ENCODE results near the gene MPV17L2.
"Not testable (repeated sequence)": the region's sequence is repeated elsewhere in the genome, so short reads cannot be mapped to it uniquely, and the experiment has no call there.

Gene MPV17L2

GRCh38 chr19:18206018-18206417 lies 13.0 kb downstream of the MPV17L2 start:
- H3K27ac ChIP-seq: no peak overlapping the region
- TF ChIP-seq CTCF (IDR thresholded peaks at IDR 0.05) (no peak), ZFX (IDR thresholded peaks at IDR 0.05; ENCODE audit: borderline replicate concordance) (no peak)

GRCh38 chr19:18208098-18208951 lies 15.3 kb downstream of the MPV17L2 start:
- no peak overlapping the region for H3K27ac ChIP-seq
- TF ChIP-seq ZFX (IDR thresholded peaks at IDR 0.05; ENCODE audit: borderline replicate concordance): no peak
- TF ChIP-seq CTCF (IDR thresholded peaks at IDR 0.05): peak; percentile 79

- not testable (repeated sequence) for H3K27ac ChIP-seq
Measured at GRCh38 chr19:18209912-18210311, 16.9 kb downstream of the MPV17L2 start.

GRCh38 chr19:18211683-18212082 lies 18.7 kb downstream of the MPV17L2 start:
- TF ChIP-seq ZFX (IDR thresholded peaks at IDR 0.05; ENCODE audit: borderline replicate concordance): no peak
- no peak for TF ChIP-seq CTCF (IDR thresholded peaks at IDR 0.05)
- H3K27ac ChIP-seq: no peak overlapping the region

- H3K27ac ChIP-seq: no peak overlapping the region
- TF ChIP-seq CTCF (IDR thresholded peaks at IDR 0.05): no peak
- TF ChIP-seq ZFX (IDR thresholded peaks at IDR 0.05; ENCODE audit: borderline replicate concordance): no peak
Measured at GRCh38 chr19:18214779-18215433, 21.9 kb downstream of the MPV17L2 start.

GRCh38 chr19:18216789-18217188 lies 23.8 kb downstream of the MPV17L2 start:
- TF ChIP-seq ZFX (IDR thresholded peaks at IDR 0.05; ENCODE audit: borderline replicate concordance) (no peak), CTCF (IDR thresholded peaks at IDR 0.05) (no peak)
- no peak overlapping the region for H3K27ac ChIP-seq

- no peak overlapping the region for H3K27ac ChIP-seq
- TF ChIP-seq CTCF (IDR thresholded peaks at IDR 0.05) (no peak), ZFX (IDR thresholded peaks at IDR 0.05; ENCODE audit: borderline replicate concordance) (no peak)
Measured at GRCh38 chr19:18218159-18218558, 25.1 kb downstream of the MPV17L2 start.

Data from 22Rv1 (cell line).